SU-DHL-6 (cell line): ENCODE measurements around the gene HBZ.
A peak's percentile ranks its signal among the peaks of the same experiment; 100 is the strongest.

Experiments used
- H2AFZ ChIP-seq: fragments of 200-600 bp; sonication (generic); 2 replicates; pipeline ENCODE4 v1.6.1; 2014; ENCODE audit warnings: low read depth, mild to moderate bottlenecking, moderate library complexity, mixed read lengths, antibody characterized with exemption, low read length; ENCODE audit not compliant: severe bottlenecking
- H3F3A ChIP-seq: fragments of 200-600 bp; shearing (Covaris generic); 2 replicates; pipeline ENCODE4 v1.6.0; 2016; ENCODE audit warnings: antibody characterized with exemption, mild to moderate bottlenecking; ENCODE audit not compliant: insufficient read depth
- H3K27ac ChIP-seq: fragments of 200-600 bp; sonication (generic); 2 replicates; pipeline ENCODE4 v1.5.1; 2016; ENCODE audit warnings: low read depth, mild to moderate bottlenecking, low read length, moderate library complexity, mixed read lengths
- H3K27me3 ChIP-seq: fragments of 200-600 bp; sonication (generic), shearing (Covaris generic); 2 replicates; pipeline ENCODE4 v1.6.0; 2014; ENCODE audit warnings: mild to moderate bottlenecking, low read length
- H3K36me3 ChIP-seq: fragments of 200-600 bp; sonication (generic); 2 replicates; pipeline ENCODE4 v1.6.1; 2014; ENCODE audit warnings: mild to moderate bottlenecking, low read length, mixed read lengths
- H3K4me2 ChIP-seq: fragments of 300-600, 200-600 bp; shearing (Covaris generic), sonication (generic); 2 replicates; pipeline ENCODE4 v1.6.0; 2014; ENCODE audit warnings: low read length, low read depth, mild to moderate bottlenecking; ENCODE audit not compliant: poor library complexity, severe bottlenecking
- H3K4me3 ChIP-seq: fragments of 200-600 bp; sonication (generic); 2 replicates; pipeline ENCODE4 v1.5.1; 2014; ENCODE audit warnings: antibody characterized with exemption, low read length, mild to moderate bottlenecking, mixed read lengths; ENCODE audit not compliant: insufficient read depth, poor library complexity, severe bottlenecking
- H3K79me2 ChIP-seq: fragments of 200-600 bp; sonication (generic); 2 replicates; pipeline ENCODE4 v1.6.1; 2014; ENCODE audit warnings: mild to moderate bottlenecking, low read length, moderate library complexity; ENCODE audit not compliant: insufficient read depth
- H3K9ac ChIP-seq: fragments of 200-600 bp; sonication (generic); 2 replicates; pipeline ENCODE4 v1.7.0; 2014; ENCODE audit warnings: mild to moderate bottlenecking, low read length
- H3K9me2 ChIP-seq: fragments of 200-600 bp; sonication (generic); replicated peaks from 2 replicates; pipeline ENCODE4 v1.6.1; 2014; ENCODE audit warnings: low read length; ENCODE audit not compliant: insufficient read depth
- H3K9me3 ChIP-seq: fragments of 200-600 bp; sonication (generic); 2 replicates; pipeline ENCODE4 v1.6.1; 2014; ENCODE audit warnings: low read length, mixed read lengths; ENCODE audit not compliant: insufficient read depth
- H4K20me1 ChIP-seq: fragments of 200-600 bp; sonication (generic); 2 replicates; pipeline ENCODE4 v1.6.1; 2014; ENCODE audit warnings: low read depth, mild to moderate bottlenecking, antibody characterized with exemption, low read length, moderate library complexity, mixed read lengths
- EZH2phosphoT487 ChIP-seq: fragments of 200-600 bp; sonication (generic), shearing (Covaris generic); conservative IDR thresholded peaks from 2 replicates; pipeline ENCODE4 v1.6.1; 2018; ENCODE audit warnings: mild to moderate bottlenecking, antibody characterized with exemption, low read length, moderate library complexity, mixed read lengths
- TF ChIP-seq, protein P1 (sequence below): fragments of 200-600 bp; sonication (generic); IDR thresholded peaks from one replicate; pipeline ENCODE4 v1.5.1; 2017; ENCODE audit warnings: antibody characterized with exemption, mild to moderate bottlenecking, low read length, moderate library complexity; ENCODE audit not compliant: insufficient read depth, poor library complexity, severe bottlenecking

Gene HBZ

DNA sequence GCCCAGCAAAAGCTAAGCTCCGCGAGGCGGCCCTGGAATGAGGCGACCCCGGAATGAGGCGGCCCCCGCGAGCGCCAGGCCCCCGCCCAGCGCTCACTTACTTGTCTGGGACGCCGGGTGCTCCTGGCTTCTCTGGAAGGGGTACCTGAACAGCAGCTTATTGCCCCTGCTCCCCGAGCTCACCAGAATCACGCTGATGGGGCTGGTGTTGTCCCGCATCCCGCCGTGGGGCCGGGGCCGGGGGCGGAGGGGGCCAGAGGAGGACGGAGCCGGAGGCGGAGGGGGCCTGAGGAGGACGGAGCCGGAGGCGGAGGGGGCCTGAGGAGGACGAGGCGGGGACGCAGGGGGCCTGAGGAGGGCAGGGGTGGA lies 14.4 kb upstream of the HBZ start:
- Histone ChIP-seq H3K4me3 (peak overlapping the region; percentile 100), H2AFZ (peak overlapping the region; percentile 36), H3K4me2 (peak overlapping the region; percentile 72), H3K9ac (peak overlapping the region; percentile 90), H3K9me2 (no peaks in the 10 kb centered on the region), H4K20me1 (no peaks in the 10 kb centered on the region), H3K9me3 (no peaks in the 10 kb centered on the region), H3K27me3 (no peaks in the 10 kb centered on the region), H3K27ac (peak overlapping the region; percentile 76), H3F3A (peaks cover 15% of the 10 kb centered on the region), H3K36me3 (no peaks in the 10 kb centered on the region), H3K79me2 (peaks cover 48% of the 10 kb centered on the region)
- TF ChIP-seq EZH2phosphoT487, result no peak
- TF ChIP-seq, protein P1, sequence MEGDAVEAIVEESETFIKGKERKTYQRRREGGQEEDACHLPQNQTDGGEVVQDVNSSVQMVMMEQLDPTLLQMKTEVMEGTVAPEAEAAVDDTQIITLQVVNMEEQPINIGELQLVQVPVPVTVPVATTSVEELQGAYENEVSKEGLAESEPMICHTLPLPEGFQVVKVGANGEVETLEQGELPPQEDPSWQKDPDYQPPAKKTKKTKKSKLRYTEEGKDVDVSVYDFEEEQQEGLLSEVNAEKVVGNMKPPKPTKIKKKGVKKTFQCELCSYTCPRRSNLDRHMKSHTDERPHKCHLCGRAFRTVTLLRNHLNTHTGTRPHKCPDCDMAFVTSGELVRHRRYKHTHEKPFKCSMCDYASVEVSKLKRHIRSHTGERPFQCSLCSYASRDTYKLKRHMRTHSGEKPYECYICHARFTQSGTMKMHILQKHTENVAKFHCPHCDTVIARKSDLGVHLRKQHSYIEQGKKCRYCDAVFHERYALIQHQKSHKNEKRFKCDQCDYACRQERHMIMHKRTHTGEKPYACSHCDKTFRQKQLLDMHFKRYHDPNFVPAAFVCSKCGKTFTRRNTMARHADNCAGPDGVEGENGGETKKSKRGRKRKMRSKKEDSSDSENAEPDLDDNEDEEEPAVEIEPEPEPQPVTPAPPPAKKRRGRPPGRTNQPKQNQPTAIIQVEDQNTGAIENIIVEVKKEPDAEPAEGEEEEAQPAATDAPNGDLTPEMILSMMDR, result no peak

DNA sequence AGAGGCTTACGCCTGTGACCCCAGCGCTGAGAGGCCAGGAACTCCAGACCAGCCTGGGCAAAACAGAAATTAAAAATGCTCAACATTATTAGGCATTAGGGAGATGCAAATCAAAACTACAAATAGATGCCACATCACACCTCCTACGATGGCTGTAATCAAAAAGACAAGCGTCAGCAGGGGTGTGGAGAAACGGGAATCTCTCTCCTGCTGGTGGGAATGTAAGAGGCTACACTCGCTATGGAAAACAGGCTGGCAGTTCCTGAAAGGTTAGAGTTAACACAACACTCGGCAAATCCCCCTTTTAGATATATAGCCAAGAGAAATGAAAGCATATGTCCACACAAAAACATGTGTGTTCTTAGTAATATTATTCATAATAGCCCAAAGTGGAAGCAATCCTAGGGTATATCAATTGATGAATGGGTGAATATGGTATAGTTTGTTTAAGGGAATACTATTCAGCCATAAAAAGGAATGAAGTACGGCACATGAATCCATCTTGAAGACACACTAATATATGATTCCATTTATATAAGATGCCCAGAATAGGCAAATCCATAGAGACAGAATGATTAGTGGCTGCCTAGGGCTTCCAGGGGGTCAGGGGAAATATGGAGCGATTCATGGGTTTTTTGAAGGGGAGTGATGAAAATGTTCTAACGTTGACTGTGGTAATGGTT lies 12.1 kb upstream of the HBZ start:
- H2AFZ ChIP-seq, result no peak overlapping the region
- H3K79me2 ChIP-seq, result peaks cover 28% of the 10 kb centered on the region
- no peaks in the 10 kb centered on the region for H3K27me3 ChIP-seq
- no peak overlapping the region for H3K4me2 ChIP-seq
- no peak for TF ChIP-seq EZH2phosphoT487
- TF ChIP-seq, protein P1, result no peak
- no peak overlapping the region for H3K27ac ChIP-seq
- H3K9me3 ChIP-seq, result no peaks in the 10 kb centered on the region
- no peaks in the 10 kb centered on the region for H3K9me2 ChIP-seq
- H3K36me3 ChIP-seq, result no peaks in the 10 kb centered on the region
- no peak overlapping the region for H3K4me3 ChIP-seq
- no peak overlapping the region for H3K9ac ChIP-seq
- peaks cover 10% of the 10 kb centered on the region for H3F3A ChIP-seq
- no peaks in the 10 kb centered on the region for H4K20me1 ChIP-seq

DNA sequence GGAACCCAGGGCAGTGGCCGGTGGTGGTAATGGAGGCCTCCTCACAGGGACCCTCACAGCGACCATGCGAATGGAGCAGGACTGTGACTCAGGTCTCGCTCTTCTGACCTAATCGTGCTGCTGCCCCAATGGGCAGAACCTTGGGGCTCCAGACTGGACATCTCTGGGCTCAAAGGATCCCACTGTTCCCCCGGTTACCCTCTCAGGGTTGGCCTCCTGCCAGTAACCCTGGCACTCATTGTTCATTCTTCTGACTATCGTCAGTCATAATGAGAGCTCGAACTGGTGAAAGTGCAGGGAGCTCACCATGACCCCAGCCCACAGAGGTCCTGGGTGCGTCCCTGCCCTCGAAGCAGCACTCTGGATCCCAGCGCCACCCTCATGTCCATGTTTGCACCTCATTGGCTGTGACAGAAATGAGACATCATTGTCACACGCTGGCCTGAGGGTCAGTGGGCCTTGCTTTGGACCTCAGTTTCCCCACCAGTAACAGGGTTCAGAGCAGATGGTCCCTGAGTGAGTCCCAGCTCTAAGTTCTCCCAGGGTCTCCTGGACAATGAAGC lies 10.0 kb upstream of the HBZ start:
- Histone ChIP-seq H3F3A (peaks cover 10% of the 10 kb centered on the region), H3K27ac (no peak overlapping the region), H2AFZ (no peak overlapping the region), H3K79me2 (peaks cover 6% of the 10 kb centered on the region), H4K20me1 (no peaks in the 10 kb centered on the region), H3K9me3 (no peaks in the 10 kb centered on the region), H3K4me2 (no peak overlapping the region), H3K9me2 (no peaks in the 10 kb centered on the region), H3K4me3 (no peak overlapping the region), H3K36me3 (no peaks in the 10 kb centered on the region), H3K9ac (no peak overlapping the region), H3K27me3 (no peaks in the 10 kb centered on the region)
- TF ChIP-seq, protein P1, result no peak
- TF ChIP-seq EZH2phosphoT487, result no peak
